ENCODE results near the gene P3H3.

P3H3 gene

DNA sequence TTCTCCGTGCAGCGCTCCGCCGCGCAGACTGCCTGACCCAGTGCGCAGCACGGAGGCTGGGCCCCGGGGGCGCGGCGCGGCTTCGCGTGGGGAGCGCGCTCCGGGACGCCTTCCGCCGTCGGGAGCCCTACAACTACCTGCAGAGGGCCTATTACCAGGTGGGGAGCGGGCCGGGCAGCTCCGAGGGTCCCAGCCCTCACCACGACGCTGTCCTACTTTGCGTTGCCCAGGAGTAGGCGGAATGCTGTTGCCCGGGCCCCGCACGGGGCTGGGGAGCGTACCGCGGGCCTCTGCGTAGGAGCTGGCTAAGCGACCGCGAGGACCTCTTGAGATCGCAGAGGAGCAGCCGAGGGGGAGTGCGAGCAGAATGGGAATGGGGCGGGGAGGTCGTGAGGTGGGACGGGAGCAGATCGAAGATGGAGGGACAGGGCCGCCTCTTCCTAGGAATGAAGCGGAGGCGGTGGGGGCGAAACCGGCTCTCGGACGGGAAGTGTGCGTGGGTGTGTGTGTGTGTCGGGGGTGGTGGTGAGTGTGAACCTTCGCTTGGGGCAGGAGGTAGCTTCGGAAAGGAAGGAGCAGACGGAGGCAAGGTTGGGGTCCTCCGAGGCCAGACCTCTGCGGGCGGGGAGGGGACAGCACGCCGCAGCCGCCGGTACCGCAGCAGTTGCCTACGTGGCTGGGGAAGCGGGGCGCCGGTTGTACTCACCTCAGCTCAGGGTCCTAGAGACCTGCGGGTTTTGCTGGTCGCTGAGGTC lies 751 bp downstream of the P3H3 start (continued):
- peak; percentile 30; the same call in 1 of the 2 replicates for TF ChIP-seq ZNF561 (tag by site-specific recombination; IDR thresholded peaks at IDR 0.05; ENCODE audit: borderline replicate concordance)
- TF ChIP-seq, protein P1, sequence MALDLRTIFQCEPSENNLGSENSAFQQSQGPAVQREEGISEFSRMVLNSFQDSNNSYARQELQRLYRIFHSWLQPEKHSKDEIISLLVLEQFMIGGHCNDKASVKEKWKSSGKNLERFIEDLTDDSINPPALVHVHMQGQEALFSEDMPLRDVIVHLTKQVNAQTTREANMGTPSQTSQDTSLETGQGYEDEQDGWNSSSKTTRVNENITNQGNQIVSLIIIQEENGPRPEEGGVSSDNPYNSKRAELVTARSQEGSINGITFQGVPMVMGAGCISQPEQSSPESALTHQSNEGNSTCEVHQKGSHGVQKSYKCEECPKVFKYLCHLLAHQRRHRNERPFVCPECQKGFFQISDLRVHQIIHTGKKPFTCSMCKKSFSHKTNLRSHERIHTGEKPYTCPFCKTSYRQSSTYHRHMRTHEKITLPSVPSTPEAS (tag by site-specific recombination; IDR thresholded peaks at IDR 0.05), result peak; percentile 58; the same call in 1 of the 2 replicates
- TF ChIP-seq ZSCAN23 (tag by site-specific recombination; IDR thresholded peaks at IDR 0.05), result 0 out of 2 replicates have a peak, but pooled peaks have one; percentile 69
- TF ChIP-seq ZBTB21 (tag by site-specific recombination; IDR thresholded peaks at IDR 0.05), result peak; percentile 43; the same call in 1 of the 2 replicates
- TF ChIP-seq, protein P2, sequence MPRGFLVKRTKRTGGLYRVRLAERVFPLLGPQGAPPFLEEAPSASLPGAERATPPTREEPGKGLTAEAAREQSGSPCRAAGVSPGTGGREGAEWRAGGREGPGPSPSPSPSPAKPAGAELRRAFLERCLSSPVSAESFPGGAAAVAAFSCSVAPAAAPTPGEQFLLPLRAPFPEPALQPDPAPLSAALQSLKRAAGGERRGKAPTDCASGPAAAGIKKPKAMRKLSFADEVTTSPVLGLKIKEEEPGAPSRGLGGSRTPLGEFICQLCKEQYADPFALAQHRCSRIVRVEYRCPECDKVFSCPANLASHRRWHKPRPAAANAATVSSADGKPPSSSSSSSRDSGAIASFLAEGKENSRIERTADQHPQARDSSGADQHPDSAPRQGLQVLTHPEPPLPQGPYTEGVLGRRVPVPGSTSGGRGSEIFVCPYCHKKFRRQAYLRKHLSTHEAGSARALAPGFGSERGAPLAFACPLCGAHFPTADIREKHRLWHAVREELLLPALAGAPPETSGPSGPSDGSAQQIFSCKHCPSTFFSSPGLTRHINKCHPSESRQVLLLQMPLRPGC (tag by site-specific recombination; IDR thresholded peaks at IDR 0.05), result 0 out of 2 replicates have a peak, but pooled peaks have one; percentile 43
- no peak for TF ChIP-seq ZNF530 (tag by site-specific recombination; IDR thresholded peaks at IDR 0.05; ENCODE audit: low read depth)
- TF ChIP-seq, protein P3, sequence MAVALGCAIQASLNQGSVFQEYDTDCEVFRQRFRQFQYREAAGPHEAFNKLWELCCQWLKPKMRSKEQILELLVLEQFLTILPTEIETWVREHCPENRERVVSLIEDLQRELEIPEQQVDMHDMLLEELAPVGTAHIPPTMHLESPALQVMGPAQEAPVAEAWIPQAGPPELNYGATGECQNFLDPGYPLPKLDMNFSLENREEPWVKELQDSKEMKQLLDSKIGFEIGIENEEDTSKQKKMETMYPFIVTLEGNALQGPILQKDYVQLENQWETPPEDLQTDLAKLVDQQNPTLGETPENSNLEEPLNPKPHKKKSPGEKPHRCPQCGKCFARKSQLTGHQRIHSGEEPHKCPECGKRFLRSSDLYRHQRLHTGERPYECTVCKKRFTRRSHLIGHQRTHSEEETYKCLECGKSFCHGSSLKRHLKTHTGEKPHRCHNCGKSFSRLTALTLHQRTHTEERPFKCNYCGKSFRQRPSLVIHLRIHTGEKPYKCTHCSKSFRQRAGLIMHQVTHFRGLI (tag by site-specific recombination; IDR thresholded peaks at IDR 0.05), result no peak
- TF ChIP-seq, protein P4, sequence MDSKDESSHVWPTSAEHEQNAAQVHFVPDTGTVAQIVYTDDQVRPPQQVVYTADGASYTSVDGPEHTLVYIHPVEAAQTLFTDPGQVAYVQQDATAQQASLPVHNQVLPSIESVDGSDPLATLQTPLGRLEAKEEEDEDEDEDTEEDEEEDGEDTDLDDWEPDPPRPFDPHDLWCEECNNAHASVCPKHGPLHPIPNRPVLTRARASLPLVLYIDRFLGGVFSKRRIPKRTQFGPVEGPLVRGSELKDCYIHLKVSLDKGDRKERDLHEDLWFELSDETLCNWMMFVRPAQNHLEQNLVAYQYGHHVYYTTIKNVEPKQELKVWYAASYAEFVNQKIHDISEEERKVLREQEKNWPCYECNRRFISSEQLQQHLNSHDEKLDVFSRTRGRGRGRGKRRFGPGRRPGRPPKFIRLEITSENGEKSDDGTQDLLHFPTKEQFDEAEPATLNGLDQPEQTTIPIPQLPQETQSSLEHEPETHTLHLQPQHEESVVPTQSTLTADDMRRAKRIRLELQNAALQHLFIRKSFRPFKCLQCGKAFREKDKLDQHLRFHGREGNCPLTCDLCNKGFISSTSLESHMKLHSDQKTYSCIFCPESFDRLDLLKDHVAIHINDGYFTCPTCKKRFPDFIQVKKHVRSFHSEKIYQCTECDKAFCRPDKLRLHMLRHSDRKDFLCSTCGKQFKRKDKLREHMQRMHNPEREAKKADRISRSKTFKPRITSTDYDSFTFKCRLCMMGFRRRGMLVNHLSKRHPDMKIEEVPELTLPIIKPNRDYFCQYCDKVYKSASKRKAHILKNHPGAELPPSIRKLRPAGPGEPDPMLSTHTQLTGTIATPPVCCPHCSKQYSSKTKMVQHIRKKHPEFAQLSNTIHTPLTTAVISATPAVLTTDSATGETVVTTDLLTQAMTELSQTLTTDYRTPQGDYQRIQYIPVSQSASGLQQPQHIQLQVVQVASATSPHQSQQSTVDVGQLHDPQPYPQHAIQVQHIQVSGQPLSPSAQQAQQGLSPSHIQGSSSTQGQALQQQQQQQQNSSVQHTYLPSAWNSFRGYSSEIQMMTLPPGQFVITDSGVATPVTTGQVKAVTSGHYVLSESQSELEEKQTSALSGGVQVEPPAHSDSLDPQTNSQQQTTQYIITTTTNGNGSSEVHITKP (tag by site-specific recombination; IDR thresholded peaks at IDR 0.05), result peak; percentile 59
- TF ChIP-seq ZNF202 (tag by site-specific recombination; IDR thresholded peaks at IDR 0.05; ENCODE audit: borderline replicate concordance), result no peak
- no peak for TF ChIP-seq TRIM28 (IDR thresholded peaks at IDR 0.05; ENCODE audit: borderline replicate concordance, low read length)
- TF ChIP-seq ZNF169 (tag by site-specific recombination; IDR thresholded peaks at IDR 0.05), result no peak
- TF ChIP-seq, protein P5, sequence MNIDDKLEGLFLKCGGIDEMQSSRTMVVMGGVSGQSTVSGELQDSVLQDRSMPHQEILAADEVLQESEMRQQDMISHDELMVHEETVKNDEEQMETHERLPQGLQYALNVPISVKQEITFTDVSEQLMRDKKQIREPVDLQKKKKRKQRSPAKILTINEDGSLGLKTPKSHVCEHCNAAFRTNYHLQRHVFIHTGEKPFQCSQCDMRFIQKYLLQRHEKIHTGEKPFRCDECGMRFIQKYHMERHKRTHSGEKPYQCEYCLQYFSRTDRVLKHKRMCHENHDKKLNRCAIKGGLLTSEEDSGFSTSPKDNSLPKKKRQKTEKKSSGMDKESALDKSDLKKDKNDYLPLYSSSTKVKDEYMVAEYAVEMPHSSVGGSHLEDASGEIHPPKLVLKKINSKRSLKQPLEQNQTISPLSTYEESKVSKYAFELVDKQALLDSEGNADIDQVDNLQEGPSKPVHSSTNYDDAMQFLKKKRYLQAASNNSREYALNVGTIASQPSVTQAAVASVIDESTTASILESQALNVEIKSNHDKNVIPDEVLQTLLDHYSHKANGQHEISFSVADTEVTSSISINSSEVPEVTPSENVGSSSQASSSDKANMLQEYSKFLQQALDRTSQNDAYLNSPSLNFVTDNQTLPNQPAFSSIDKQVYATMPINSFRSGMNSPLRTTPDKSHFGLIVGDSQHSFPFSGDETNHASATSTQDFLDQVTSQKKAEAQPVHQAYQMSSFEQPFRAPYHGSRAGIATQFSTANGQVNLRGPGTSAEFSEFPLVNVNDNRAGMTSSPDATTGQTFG (tag by site-specific recombination; IDR thresholded peaks at IDR 0.05; ENCODE audit: borderline replicate concordance), result no peak
- TF ChIP-seq ZNF423 (tag by site-specific recombination; IDR thresholded peaks at IDR 0.05), result no peak; the same call in 1 of the 2 replicates
- TF ChIP-seq IKZF3 (tag by site-specific recombination; IDR thresholded peaks at IDR 0.05), result no peak
